GM21390 (cell line): Measurements from ENCODE around the gene FOXN4.

Experiments used
- ATAC-seq: cut with Tn5 transposase; IDR thresholded peaks from one replicate; pipeline ENCODE4 v1.9.1; 2021; ENCODE audit not compliant: unreplicated experiment

Gene FOXN4

GRCh38 chr12:109261087-109261486, 48.0 kb downstream of the FOXN4 start:
- no peak for ATAC-seq

GRCh38 chr12:109259545-109259895, 49.6 kb downstream of the FOXN4 start:
- ATAC-seq, result no peak

GRCh38 chr12:109258607-109259544, 50.2 kb downstream of the FOXN4 start:
- no peak for ATAC-seq

GRCh38 chr12:109258201-109258600, 50.9 kb downstream of the FOXN4 start:
- ATAC-seq, result no peak

- ATAC-seq, result no peak
These were observed 53.1 kb downstream of the FOXN4 start for GRCh38 chr12:109256011-109256410.

GRCh38 chr12:109255377-109255776, 53.7 kb downstream of the FOXN4 start:
- ATAC-seq, result no peak

- ATAC-seq, result no peak
These were observed 55.1 kb downstream of the FOXN4 start for GRCh38 chr12:109253913-109254544.

- ATAC-seq, result no peak
These were observed 56.3 kb downstream of the FOXN4 start for GRCh38 chr12:109252799-109253198.

- no peak for ATAC-seq
These were observed 58.6 kb downstream of the FOXN4 start for GRCh38 chr12:109250523-109250922.

- ATAC-seq, result no peak
These were observed 61.0 kb downstream of the FOXN4 start for GRCh38 chr12:109247831-109248654.

GRCh38 chr12:109246221-109246620, 62.9 kb downstream of the FOXN4 start:
- no peak for ATAC-seq

- ATAC-seq, result no peak
These were observed 65.0 kb downstream of the FOXN4 start for GRCh38 chr12:109244073-109244472.

- ATAC-seq, result no peak
These were observed 67.1 kb downstream of the FOXN4 start for GRCh38 chr12:109241936-109242335.

- no peak for ATAC-seq
These were observed 68.7 kb downstream of the FOXN4 start for GRCh38 chr12:109240365-109240764.

- ATAC-seq, result no peak
These were observed 69.4 kb downstream of the FOXN4 start for GRCh38 chr12:109239691-109240090.

- no peak for ATAC-seq
These were observed 69.9 kb downstream of the FOXN4 start for GRCh38 chr12:109239179-109239578.

GRCh38 chr12:109236257-109236656, 72.8 kb downstream of the FOXN4 start:
- ATAC-seq, result no peak

- no peak for ATAC-seq
These were observed 75.1 kb downstream of the FOXN4 start for GRCh38 chr12:109234012-109234411.

GRCh38 chr12:109232731-109233130, 76.4 kb downstream of the FOXN4 start:
- ATAC-seq, result no peak

- ATAC-seq, result no peak
These were observed 78.9 kb downstream of the FOXN4 start for GRCh38 chr12:109230193-109230592.

GRCh38 chr12:109228664-109229063, 80.4 kb downstream of the FOXN4 start:
- ATAC-seq, result no peak
